Mesenchymal stem cell (in vitro differentiated cells and primary cell): ENCODE measurements around the gene ZRANB1.
A peak's percentile ranks its signal among the peaks of the same experiment; 100 is the strongest.

Experiments used
- DNase-seq: peaks from one replicate; pipeline ENCODE4 v3.0.0-alpha.2; 2013
- H2AFZ ChIP-seq: one replicate; pipeline ENCODE4 v1.6.1; 2013; ENCODE audit warnings: low read depth, mild to moderate bottlenecking, control low read depth, inconsistent platforms, low read length, moderate library complexity
- H2AK5ac ChIP-seq: 2 replicates; pipeline ENCODE4 v1.6.1; 2013; ENCODE audit warnings: low read length, moderate library complexity, mild to moderate bottlenecking, inconsistent platforms; ENCODE audit not compliant: severe bottlenecking
- H2BK120ac ChIP-seq: one replicate; pipeline ENCODE4 v1.6.1; 2013; ENCODE audit warnings: low read depth, mild to moderate bottlenecking, inconsistent platforms, low read length, moderate library complexity
- H2BK12ac ChIP-seq, 2 experiments: one replicate each; pipeline ENCODE4 v1.6.1; 2013; ENCODE audit warnings: inconsistent platforms in 2 of 2, low read length in 2 of 2, mild to moderate bottlenecking in 2 of 2, moderate library complexity in 2 of 2, control low read depth in 1 of 2
- H2BK15ac ChIP-seq: one replicate; pipeline ENCODE4 v1.6.1; 2013; ENCODE audit warnings: mild to moderate bottlenecking, low read depth, inconsistent platforms; ENCODE audit not compliant: poor library complexity, severe bottlenecking
- H2BK5ac ChIP-seq: 2 replicates; pipeline ENCODE4 v1.6.1; 2013; ENCODE audit warnings: low read depth, mild to moderate bottlenecking, low read length, control low read depth, inconsistent platforms; ENCODE audit not compliant: poor library complexity, severe bottlenecking
- H3K14ac ChIP-seq, 2 experiments: one replicate each; pipeline ENCODE4 v1.6.1; 2013; ENCODE audit warnings: inconsistent platforms in 2 of 2, low read length in 2 of 2, control low read depth in 1 of 2, mild to moderate bottlenecking in 1 of 2, moderate library complexity in 1 of 2
- H3K18ac ChIP-seq, 2 experiments: one replicate each; pipeline ENCODE4 v1.6.1; 2013; ENCODE audit warnings: inconsistent platforms in 2 of 2, low read length in 2 of 2, control low read depth in 1 of 2, low read depth in 1 of 2, mild to moderate bottlenecking in 1 of 2
- H3K23ac ChIP-seq, 2 experiments: one replicate each; pipeline ENCODE4 v1.6.1; 2013; ENCODE audit warnings: inconsistent platforms in 2 of 2, low read length in 2 of 2, mild to moderate bottlenecking in 2 of 2, moderate library complexity in 2 of 2, control low read depth in 1 of 2
- H3K27ac ChIP-seq: 2 replicates; pipeline ENCODE4 v1.5.1; 2013; ENCODE audit warnings: mild to moderate bottlenecking, moderate library complexity, low read length, control low read depth, inconsistent platforms; ENCODE audit not compliant: poor library complexity, severe bottlenecking
- H3K27me3 ChIP-seq, 2 experiments: 2 replicates each; pipeline versions ENCODE4 v1.6.1 to v1.7.0; 2013; ENCODE audit warnings: low read length in 2 of 2, mild to moderate bottlenecking in 2 of 2, moderate library complexity in 2 of 2, control low read depth in 1 of 2, inconsistent platforms in 1 of 2; ENCODE audit not compliant: control insufficient read depth in 1 of 2, insufficient read depth in 1 of 2
- H3K36me3 ChIP-seq, 2 experiments: 2 replicates each; pipeline versions ENCODE4 v1.6.1 to v1.7.0; 2013; ENCODE audit warnings: low read length in 2 of 2, control low read depth in 1 of 2, inconsistent platforms in 1 of 2, low read depth in 1 of 2, mild to moderate bottlenecking in 1 of 2; ENCODE audit not compliant: insufficient read depth in 2 of 2, control insufficient read depth in 1 of 2
- H3K4ac ChIP-seq, 2 experiments: one replicate each; pipeline ENCODE4 v1.6.1; 2013; ENCODE audit warnings: inconsistent platforms in 2 of 2, low read length in 2 of 2, mild to moderate bottlenecking in 2 of 2, moderate library complexity in 2 of 2, control low read depth in 1 of 2, low read depth in 1 of 2
- H3K4me1 ChIP-seq: 2 replicates; pipeline ENCODE4 v1.6.1; 2013; ENCODE audit warnings: low read depth, low read length, control low read depth; ENCODE audit not compliant: control insufficient read depth, insufficient read depth
- H3K4me2 ChIP-seq: 2 replicates; pipeline ENCODE4 v1.6.1; 2013; ENCODE audit warnings: low read length, mild to moderate bottlenecking, inconsistent platforms; ENCODE audit not compliant: poor library complexity, severe bottlenecking
- H3K4me3 ChIP-seq, 2 experiments: 2 replicates each; pipeline versions ENCODE4 v1.5.1 to v1.7.0; 2013; ENCODE audit warnings: low read length in 2 of 2, mild to moderate bottlenecking in 2 of 2, control low read depth in 1 of 2, low read depth in 1 of 2; ENCODE audit not compliant: insufficient read depth in 1 of 2
- H3K79me1 ChIP-seq: replicated peaks from 2 replicates; pipeline ENCODE4 v1.6.1; 2013; ENCODE audit warnings: mild to moderate bottlenecking, control low read depth, low read length, inconsistent platforms; ENCODE audit not compliant: poor library complexity, severe bottlenecking
- H3K9ac ChIP-seq: 2 replicates; pipeline ENCODE4 v1.7.0; 2013; ENCODE audit warnings: mild to moderate bottlenecking, low read length, moderate library complexity
- H3K9me3 ChIP-seq: 2 replicates; pipeline ENCODE4 v1.7.0; 2013; ENCODE audit warnings: mild to moderate bottlenecking, low read length; ENCODE audit not compliant: control insufficient read depth
- H4K8ac ChIP-seq: one replicate; pipeline ENCODE4 v1.6.1; 2013; ENCODE audit warnings: inconsistent platforms, mild to moderate bottlenecking, low read length, moderate library complexity
- H4K91ac ChIP-seq: one replicate; pipeline ENCODE4 v1.6.1; 2013; ENCODE audit warnings: mild to moderate bottlenecking, low read length, inconsistent platforms
- WGBS: methylation state at CpG from one replicate; pipeline ENCODE4 v1.1.7; 2013; ENCODE audit warnings: mixed read lengths; 5-methylcytosine and 5-hydroxymethylcytosine counted together

The ZRANB1 gene

GRCh38 chr10:125004571-125005311 lies 62.8 kb downstream of the ZRANB1 start:
- Histone ChIP-seq H3K4me3 (no peak overlapping the region), H2BK5ac (no peak overlapping the region), H3K14ac (no peak overlapping the region), H2BK15ac (no peak overlapping the region), H4K8ac (peak overlapping the region; percentile 1), H3K27me3 (no peaks in the 10 kb centered on the region), H3K9ac (no peak overlapping the region), H2AFZ (no peak overlapping the region), H3K27ac (no peak overlapping the region), H3K4me2 (no peak overlapping the region), H3K79me1 (peaks cover 79% of the 10 kb centered on the region), H2AK5ac (no peak overlapping the region), H3K9me3 (no peaks in the 10 kb centered on the region), H3K18ac (no peak overlapping the region), H4K91ac (no peak overlapping the region), H2BK120ac (no peak overlapping the region), H3K4ac (no peak overlapping the region), H3K36me3 (peaks cover 44 to 83% of the 10 kb centered on the region in 2 experiments), H2BK12ac (no peak overlapping the region), H3K4me1 (peaks cover 2% of the 10 kb centered on the region), H3K23ac (no peak overlapping the region)
- WGBS: 95% methylated on average over 19 of the region's 19 CpGs
- DNase-seq: no peak

GRCh38 chr10:125005312-125006187 lies 63.6 kb downstream of the ZRANB1 start:
- H3K36me3 ChIP-seq: peaks cover 39 to 77% of the 10 kb centered on the region in 2 experiments
- H2AK5ac ChIP-seq: no peak overlapping the region
- H3K14ac ChIP-seq: no peak overlapping the region
- H3K18ac ChIP-seq: no peak overlapping the region
- 98% methylated on average over 36 of the region's 36 CpGs for WGBS
- no peak overlapping the region for H4K91ac ChIP-seq
- no peak overlapping the region for H2BK120ac ChIP-seq
- H3K9ac ChIP-seq: no peak overlapping the region
- no peak overlapping the region for H3K4me2 ChIP-seq
- H2BK12ac ChIP-seq: no peak overlapping the region
- peaks cover 2% of the 10 kb centered on the region for H3K4me1 ChIP-seq
- peak overlapping the region; percentile 1 for H4K8ac ChIP-seq
- peaks cover 80% of the 10 kb centered on the region for H3K79me1 ChIP-seq
- DNase-seq: no peak
- no peak overlapping the region for H3K4me3 ChIP-seq
- no peak overlapping the region for H3K27ac ChIP-seq
- H2BK15ac ChIP-seq: no peak overlapping the region
- H2AFZ ChIP-seq: no peak overlapping the region
- no peak overlapping the region for H3K4ac ChIP-seq
- no peak overlapping the region for H2BK5ac ChIP-seq
- H3K27me3 ChIP-seq: no peaks in the 10 kb centered on the region
- no peak overlapping the region for H3K23ac ChIP-seq
- H3K9me3 ChIP-seq: no peaks in the 10 kb centered on the region

- H3K27me3 ChIP-seq: no peaks in the 10 kb centered on the region
- peak overlapping the region; percentile 70 for H3K9ac ChIP-seq
- H3K4me2 ChIP-seq: no peak overlapping the region
- H3K4me1 ChIP-seq: peaks cover 2% of the 10 kb centered on the region
- no peak overlapping the region for H3K23ac ChIP-seq
- H3K4ac ChIP-seq: no peak overlapping the region
- H3K27ac ChIP-seq: no peak overlapping the region
- H2AFZ ChIP-seq: no peak overlapping the region
- 95% methylated on average over 7 of the region's 9 CpGs for WGBS
- no peak overlapping the region for H2BK12ac ChIP-seq
- peaks cover 79% of the 10 kb centered on the region for H3K79me1 ChIP-seq
- H4K8ac ChIP-seq: no peak overlapping the region
- H4K91ac ChIP-seq: no peak overlapping the region
- peaks cover 32 to 71% of the 10 kb centered on the region in 2 experiments for H3K36me3 ChIP-seq
- H2BK120ac ChIP-seq: no peak overlapping the region
- no peak overlapping the region for H2BK5ac ChIP-seq
- H2BK15ac ChIP-seq: no peak overlapping the region
- H3K4me3 ChIP-seq: no peak overlapping the region
- H3K14ac ChIP-seq: no peak overlapping the region
- H3K9me3 ChIP-seq: no peaks in the 10 kb centered on the region
- no peak overlapping the region for H3K18ac ChIP-seq
- no peak for DNase-seq
- H2AK5ac ChIP-seq: no peak overlapping the region
These were observed 64.3 kb downstream of the ZRANB1 start for GRCh38 chr10:125006188-125006680.

- H3K27me3 ChIP-seq: no peaks in the 10 kb centered on the region
- H2AFZ ChIP-seq: no peak overlapping the region
- no peak overlapping the region for H3K4me2 ChIP-seq
- peaks cover 2% of the 10 kb centered on the region for H3K4me1 ChIP-seq
- H4K8ac ChIP-seq: no peak overlapping the region
- no peak overlapping the region for H2BK5ac ChIP-seq
- no peak overlapping the region for H2BK12ac ChIP-seq
- no peak for DNase-seq
- peaks cover 81% of the 10 kb centered on the region for H3K79me1 ChIP-seq
- H3K36me3 ChIP-seq: peaks cover 28 to 69% of the 10 kb centered on the region in 2 experiments
- H2AK5ac ChIP-seq: no peak overlapping the region
- no peak overlapping the region for H3K4ac ChIP-seq
- H3K9me3 ChIP-seq: no peaks in the 10 kb centered on the region
- no peak overlapping the region for H2BK120ac ChIP-seq
- H3K4me3 ChIP-seq: no peak overlapping the region
- H3K9ac ChIP-seq: peak overlapping the region; percentile 70
- H3K18ac ChIP-seq: no peak overlapping the region
- peak overlapping the region in 1 of 2 experiments; percentile 18 for H3K14ac ChIP-seq
- H2BK15ac ChIP-seq: no peak overlapping the region
- WGBS: 90% methylated on average over 19 of the region's 19 CpGs
- H3K27ac ChIP-seq: no peak overlapping the region
- no peak overlapping the region for H3K23ac ChIP-seq
- H4K91ac ChIP-seq: no peak overlapping the region
These were observed 65.1 kb downstream of the ZRANB1 start for GRCh38 chr10:125006921-125007426.
